Thymus (tissue), 11 donors: Measurements from ENCODE around the gene KCNG2. TPM values are rescaled to one million over a fixed set of nuclear protein-coding genes. Genes with fewer than 3 reads are reported as not detected.

Experiments used
- DNase-seq, 9 donors: peaks; one replicate each; pipeline ENCODE4 v3.0.0-alpha.2; 2013; ENCODE audit warnings: low spot score in 9 of 9, low read depth in 6 of 9, missing footprints in 1 of 9
- H3K27ac ChIP-seq, 2 donors: one replicate each; pipeline ENCODE4 v1.5.1; 2013; ENCODE audit warnings: control low read depth in 1 of 2, low read depth in 1 of 2, low read length in 1 of 2, mild to moderate bottlenecking in 1 of 2, moderate library complexity in 1 of 2
- H3K27me3 ChIP-seq, 2 donors: one replicate each; pipeline ENCODE4 v1.5.1; 2013; ENCODE audit warnings: low read length in 1 of 2; ENCODE audit not compliant: control insufficient read depth in 2 of 2, insufficient read depth in 1 of 2
- H3K36me3 ChIP-seq, 2 donors: one replicate each; pipeline ENCODE4 v1.5.1; 2013; ENCODE audit warnings: low read length in 1 of 2, mild to moderate bottlenecking in 1 of 2, moderate library complexity in 1 of 2; ENCODE audit not compliant: control insufficient read depth in 2 of 2, insufficient read depth in 2 of 2
- H3K4me1 ChIP-seq, 2 donors: one replicate each; pipeline ENCODE4 v1.5.1; 2013; ENCODE audit warnings: low read length in 2 of 2; ENCODE audit not compliant: control insufficient read depth in 2 of 2, insufficient read depth in 2 of 2
- H3K4me3 ChIP-seq, 2 donors: one replicate each; pipeline ENCODE4 v1.5.1; 2013; ENCODE audit warnings: low read length in 2 of 2, control low read depth in 1 of 2, mild to moderate bottlenecking in 1 of 2
- H3K9me3 ChIP-seq, 2 donors: one replicate each; pipeline ENCODE4 v1.5.1; 2013; ENCODE audit warnings: low read length in 1 of 2, mild to moderate bottlenecking in 1 of 2; ENCODE audit not compliant: control insufficient read depth in 2 of 2, insufficient read depth in 1 of 2
- WGBS: extraction: QIAGEN DNeasy Blood & Tissue Kit; methylation state at CpG from one replicate; pipeline ENCODE4 v1.1.7; 2013; 5-methylcytosine and 5-hydroxymethylcytosine counted together
- polyA plus RNA-seq: library from polyadenylated mRNA; stranded (reverse); fragments of 200-250 nt; gene quantifications from one replicate; pipeline ENCODE4 v1.2.3, GENCODE V29; 2013
- total RNA-seq: library from RNA; stranded (reverse); fragments of 120-200 nt; gene quantifications from one replicate; pipeline ENCODE4 v1.2.4, GENCODE V29; 2013
- donor health status: healthy.

Gene KCNG2
- total and polyA plus RNA-seq, 2 donors: 0.14 to 0.19 TPM

DNA sequence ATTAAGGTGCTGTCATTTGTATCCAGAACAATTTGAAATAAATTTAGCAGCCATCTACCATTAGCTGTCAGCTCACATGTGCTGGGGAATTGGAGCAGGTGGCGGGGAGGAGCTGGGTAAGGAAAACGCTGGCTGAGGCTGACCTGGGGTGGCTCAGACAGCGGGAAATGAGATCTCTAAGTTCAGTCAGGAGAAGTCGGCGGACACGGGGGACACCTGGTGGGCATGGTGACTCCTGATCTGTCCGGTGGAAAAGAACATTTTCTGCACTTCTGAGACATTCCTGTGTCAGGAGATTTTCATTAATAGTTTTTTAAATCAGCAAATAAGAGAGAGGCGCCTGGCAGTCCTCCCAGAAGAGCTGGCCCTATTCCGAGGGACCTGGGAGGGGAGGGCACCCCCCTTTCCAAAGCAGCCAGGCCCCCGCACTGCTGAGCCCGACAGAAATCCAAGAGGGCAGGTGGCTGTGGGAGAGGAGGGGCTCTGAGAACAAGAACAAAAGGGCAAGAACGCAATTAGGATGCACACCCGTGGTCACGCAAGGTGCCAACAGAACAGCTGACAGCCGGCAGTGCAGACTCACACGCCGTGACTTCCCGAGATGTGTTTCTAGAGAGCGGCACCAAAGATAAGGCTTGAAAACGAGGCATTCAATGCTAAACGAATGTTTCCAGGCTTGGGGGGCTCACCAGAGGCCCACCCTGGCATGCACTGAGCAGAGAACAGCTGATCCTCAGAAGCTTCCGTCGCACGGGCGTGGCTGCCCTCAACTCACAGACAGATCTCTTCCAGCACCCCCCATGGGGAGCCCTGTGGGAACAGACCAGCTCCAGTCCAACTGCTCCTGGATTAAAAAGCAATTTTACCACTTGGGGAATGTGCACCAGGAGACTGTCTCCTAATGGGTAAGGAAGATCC is 127.3 kb downstream of the KCNG2 start:
- Histone ChIP-seq H3K9me3 (peaks cover 6 to 25% of the 10 kb centered on the region in 2 donors), H3K4me3 (no peak overlapping the region), H3K36me3 (peaks cover 14 to 19% of the 10 kb centered on the region in 2 donors), H3K27me3 (no peaks in the 10 kb centered on the region), H3K4me1 (no peaks in the 10 kb centered on the region), H3K27ac (no peak overlapping the region)
- no peak for DNase-seq
- 95% methylated on average over 25 of the region's 25 CpGs for WGBS

DNA sequence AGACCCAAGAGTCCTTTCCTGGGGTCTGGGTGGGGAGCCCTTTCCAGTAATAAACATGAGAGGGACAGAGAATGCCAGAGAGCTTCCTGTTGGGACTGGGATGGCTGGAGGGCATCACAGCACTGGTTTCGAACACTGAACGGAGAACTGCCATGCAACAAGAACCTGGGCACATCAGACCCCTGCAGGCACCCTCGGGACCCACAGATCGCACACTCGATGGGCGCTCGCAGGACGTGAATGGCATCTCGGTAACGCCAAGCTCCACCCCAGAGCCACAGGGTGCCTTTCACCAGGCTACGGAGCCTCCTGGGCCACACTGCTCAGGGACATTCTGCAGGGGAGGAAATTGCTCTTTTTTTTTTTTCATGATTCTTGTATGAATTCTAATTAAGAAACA is 128.6 kb downstream of the KCNG2 start:
- Histone ChIP-seq H3K4me3 (no peak overlapping the region), H3K27me3 (no peaks in the 10 kb centered on the region), H3K27ac (no peak overlapping the region), H3K4me1 (no peaks in the 10 kb centered on the region), H3K36me3 (peaks cover 14 to 19% of the 10 kb centered on the region in 2 donors), H3K9me3 (peaks cover 6 to 25% of the 10 kb centered on the region in 2 donors)
- DNase-seq: no peak
- 99% methylated on average over 11 of the region's 11 CpGs for WGBS

DNA sequence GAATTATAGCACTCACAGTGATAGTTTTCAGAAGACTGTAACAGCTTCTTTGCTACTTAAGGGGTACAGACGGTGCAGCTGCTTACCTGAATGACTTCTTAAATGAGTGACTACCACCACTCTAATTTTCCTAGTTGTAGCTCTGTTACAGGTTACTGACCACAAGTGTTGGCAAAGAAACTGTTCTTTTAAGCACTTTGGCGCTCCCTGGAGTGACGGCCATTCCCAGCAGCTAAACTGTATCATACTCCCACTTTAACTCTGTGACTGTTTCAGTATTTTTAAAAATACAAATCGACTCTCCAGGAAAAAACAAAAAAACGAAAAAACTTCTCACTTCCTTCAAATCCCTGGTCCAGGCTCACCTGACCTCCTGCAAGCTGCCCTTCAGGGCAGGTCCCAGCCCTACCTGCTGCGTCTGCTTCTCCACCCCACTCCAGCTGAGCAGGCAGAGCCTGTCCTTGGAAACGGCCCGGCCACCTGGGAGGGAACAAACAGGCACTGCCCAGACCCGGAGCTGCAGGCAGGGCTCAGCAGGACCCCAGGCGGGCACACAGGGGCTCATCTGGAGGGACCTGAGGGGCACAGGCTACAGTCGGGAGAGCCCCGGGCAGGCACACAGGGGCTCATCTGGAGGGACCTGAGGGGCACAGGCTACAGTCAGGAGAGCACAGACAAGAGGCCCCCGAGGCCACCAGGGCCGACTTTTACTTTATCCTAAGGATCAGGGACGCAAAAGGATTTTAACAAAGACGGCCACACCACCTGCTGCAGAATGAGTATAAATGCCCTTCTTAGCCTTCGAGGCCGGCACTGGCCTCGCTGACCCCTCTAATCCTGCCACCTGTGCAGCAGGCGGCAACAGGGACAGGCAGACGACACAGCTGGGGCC is 129.2 kb downstream of the KCNG2 start:
- peaks cover 6 to 25% of the 10 kb centered on the region in 2 donors for H3K9me3 ChIP-seq
- peaks cover 14 to 19% of the 10 kb centered on the region in 2 donors for H3K36me3 ChIP-seq

DNA sequence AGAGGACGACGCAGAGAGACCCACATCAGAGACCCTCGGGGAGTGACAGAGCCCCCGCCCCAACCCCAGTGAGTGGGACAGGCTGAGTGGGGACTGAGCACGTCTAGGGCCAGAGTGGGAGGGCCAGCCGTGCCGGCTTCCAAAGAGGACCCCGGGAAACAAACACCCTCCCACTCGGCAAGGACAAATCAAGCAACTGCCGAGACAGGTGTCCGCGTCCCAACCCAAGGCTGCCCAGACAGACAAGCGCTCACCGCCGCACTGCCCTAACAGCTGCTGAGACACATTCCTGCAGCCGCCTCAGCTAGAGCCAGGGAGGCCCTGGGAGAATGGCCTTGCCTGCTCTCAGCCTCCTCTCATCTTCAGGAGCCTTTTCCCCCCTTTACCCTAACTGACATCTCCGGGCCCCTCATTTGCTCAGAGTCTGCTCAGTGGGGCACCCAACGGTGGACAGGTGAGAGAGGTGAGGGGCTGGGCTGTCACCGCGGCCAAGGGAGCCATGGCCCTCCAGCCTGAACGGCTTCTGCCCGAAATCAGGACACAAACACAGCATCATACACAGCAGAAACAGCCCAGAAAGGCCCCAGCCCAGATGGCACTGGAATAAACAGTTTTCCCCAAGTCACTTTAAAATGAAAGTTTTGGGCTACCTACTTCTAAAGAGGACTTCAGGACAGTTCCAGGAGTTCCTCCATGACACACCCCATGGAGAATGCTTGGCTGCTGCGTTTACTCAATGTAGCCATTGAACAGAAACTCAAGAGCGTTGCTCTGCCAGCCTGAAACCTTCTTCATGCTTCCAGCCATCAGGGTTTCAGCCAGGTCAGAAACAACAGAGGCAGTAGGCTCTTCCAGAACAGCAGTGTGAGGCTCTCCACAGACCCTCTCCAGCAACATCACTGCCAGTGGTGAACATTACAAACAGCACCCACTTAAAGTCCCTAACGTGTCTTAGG is 130.1 kb downstream of the KCNG2 start:
- Histone ChIP-seq H3K36me3 (peaks cover 14 to 15% of the 10 kb centered on the region in 2 donors), H3K4me1 (no peaks in the 10 kb centered on the region), H3K27ac (no peak overlapping the region), H3K4me3 (no peak overlapping the region), H3K9me3 (peaks cover 6 to 20% of the 10 kb centered on the region in 2 donors), H3K27me3 (no peaks in the 10 kb centered on the region)
- WGBS: 96% methylated on average over 25 of the region's 25 CpGs
- DNase-seq: no peak

More for the DNA sequence above, 129.2 kb downstream of the KCNG2 start:
- Histone ChIP-seq H3K27ac (no peak overlapping the region), H3K27me3 (no peaks in the 10 kb centered on the region), H3K4me3 (no peak overlapping the region), H3K4me1 (no peaks in the 10 kb centered on the region)
- 97% methylated on average over 21 of the region's 21 CpGs for WGBS
- no peak for DNase-seq

DNA sequence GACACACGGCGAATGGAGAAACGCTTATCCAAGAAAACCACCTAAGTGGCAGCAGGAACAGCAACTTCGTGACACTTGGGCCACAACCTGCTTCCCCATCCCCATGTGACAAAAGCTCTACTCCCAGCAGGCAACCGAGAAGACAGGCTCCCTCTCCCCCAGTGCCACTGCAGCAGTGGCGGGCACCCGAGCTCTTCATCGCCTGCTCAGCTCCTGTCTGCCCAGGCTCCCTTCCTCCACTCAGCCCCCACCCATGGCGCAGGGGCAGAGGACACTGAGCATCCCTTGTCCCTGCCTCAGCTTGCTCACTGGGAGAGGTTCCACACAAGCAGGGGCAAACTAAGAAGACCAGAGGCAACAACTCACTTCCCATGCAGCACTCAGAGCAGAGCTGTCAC is 130.8 kb downstream of the KCNG2 start:
- Histone ChIP-seq H3K27me3 (no peaks in the 10 kb centered on the region), H3K27ac (no peak overlapping the region), H3K36me3 (peaks cover 14 to 16% of the 10 kb centered on the region in 2 donors), H3K4me1 (no peaks in the 10 kb centered on the region), H3K9me3 (peaks cover 6 to 21% of the 10 kb centered on the region in 2 donors), H3K4me3 (no peak overlapping the region)
- no peak for DNase-seq
- 98% methylated on average over 9 of the region's 9 CpGs for WGBS

DNA sequence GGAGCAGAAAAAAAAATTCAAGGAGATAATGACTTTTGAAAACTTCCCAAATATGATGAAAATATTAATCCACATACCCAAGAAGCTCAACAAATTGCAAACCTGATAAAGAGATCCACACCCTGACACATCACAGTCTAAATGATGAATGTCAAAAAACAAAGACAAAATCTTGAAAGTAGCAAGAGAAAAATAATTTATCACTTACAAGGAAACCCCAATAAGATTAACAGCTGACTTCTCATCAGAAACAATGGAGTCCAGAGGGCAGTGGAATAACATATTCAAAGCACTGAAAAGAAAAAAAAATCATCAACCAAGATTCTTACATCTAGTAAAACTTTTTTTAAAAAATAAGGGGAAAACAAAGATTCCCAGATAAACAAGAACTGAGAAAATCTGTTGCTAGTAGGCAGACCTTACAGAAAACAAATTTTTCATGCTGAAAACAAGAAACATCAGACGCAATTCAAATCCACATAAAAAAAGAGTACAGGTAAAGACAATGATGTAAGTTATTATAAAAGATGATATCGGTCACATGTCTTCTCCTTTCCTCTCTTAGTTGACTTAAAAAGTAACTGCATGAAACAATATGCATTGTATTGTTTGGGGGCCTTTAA is 132.4 kb downstream of the KCNG2 start:
- peaks cover 8 to 24% of the 10 kb centered on the region in 2 donors for H3K9me3 ChIP-seq

DNA sequence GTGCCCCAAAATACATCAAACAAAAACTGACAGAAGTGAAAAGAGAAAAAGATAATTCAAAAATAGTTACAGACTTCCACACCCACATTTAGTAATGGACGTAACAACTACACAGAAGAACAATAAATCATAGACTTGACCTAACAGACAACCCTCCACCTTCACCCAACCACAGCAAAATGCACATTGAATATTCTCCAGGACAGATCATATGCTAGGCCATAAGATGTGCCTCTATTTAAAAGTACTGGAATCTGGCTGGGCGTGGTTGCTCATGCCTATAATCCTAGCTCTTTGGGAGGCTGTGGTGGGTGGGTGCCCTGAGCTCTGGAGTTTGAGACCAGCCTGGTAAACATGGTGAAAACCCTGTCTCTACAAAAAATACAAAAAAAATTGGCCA is 133.7 kb downstream of the KCNG2 start:
- Histone ChIP-seq H3K27me3 (no peaks in the 10 kb centered on the region), H3K4me3 (no peak overlapping the region), H3K9me3 (peaks cover 7 to 38% of the 10 kb centered on the region in 2 donors), H3K36me3 (peaks cover 17 to 34% of the 10 kb centered on the region in 2 donors), H3K4me1 (peaks cover 0 to 4% of the 10 kb centered on the region in 2 donors), H3K27ac (no peak overlapping the region)
- DNase-seq: no peak
- WGBS: over 99% methylated on average over 2 of the region's 2 CpGs

More for the DNA sequence above, 132.4 kb downstream of the KCNG2 start:
- Histone ChIP-seq H3K36me3 (peaks cover 15 to 23% of the 10 kb centered on the region in 2 donors), H3K4me3 (no peak overlapping the region), H3K4me1 (peaks cover 0 to 4% of the 10 kb centered on the region in 2 donors), H3K27ac (no peak overlapping the region), H3K27me3 (no peaks in the 10 kb centered on the region)
- DNase-seq: no peak
- 98% methylated on average over 2 of the region's 2 CpGs for WGBS

DNA sequence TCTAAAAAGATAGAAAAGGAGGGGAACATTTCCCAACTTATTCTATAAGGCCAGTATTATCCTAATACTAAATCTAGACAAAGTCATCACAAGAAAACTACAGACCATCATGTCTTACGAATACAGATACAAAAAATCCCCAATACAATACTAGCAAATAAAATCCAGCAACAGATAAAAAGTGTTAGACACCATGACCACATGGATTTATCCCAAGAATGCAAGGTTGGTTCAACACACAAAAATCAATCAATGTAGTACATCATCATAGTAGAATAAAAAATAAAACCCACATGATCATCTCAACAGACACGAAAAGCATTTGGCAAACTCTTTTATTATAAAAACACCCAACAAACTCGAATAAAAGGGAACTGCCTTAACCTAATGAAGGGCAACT is 135.2 kb downstream of the KCNG2 start:
- no peak overlapping the region for H3K4me3 ChIP-seq
- WGBS: 96% methylated on average over 3 of the region's 3 CpGs
- peaks cover 11 to 47% of the 10 kb centered on the region in 2 donors for H3K9me3 ChIP-seq
- peaks cover 0 to 4% of the 10 kb centered on the region in 2 donors for H3K4me1 ChIP-seq
- no peaks in the 10 kb centered on the region for H3K27me3 ChIP-seq
- DNase-seq: no peak
- H3K27ac ChIP-seq: no peak overlapping the region
- H3K36me3 ChIP-seq: peaks cover 19 to 46% of the 10 kb centered on the region in 2 donors
